Calu3 (cell line): ENCODE measurements around the gene CAPNS1. TPM values are rescaled to one million over a fixed set of nuclear protein-coding genes. Genes with fewer than 3 reads are reported as not detected.

Source experiments
- BruUV-seq: library from RNA; stranded (reverse); fragments of 400-500 nt; replicated peaks from 2 replicates; lab custom pipeline; 2021; lab: Mats Ljungman, UMichigan
- CTCF ChIA-PET: fragments of 300-600 bp; sonication (Branson Sonifier 250); formaldehyde crosslinking; loops from one replicate; lab custom pipeline; 2022; ENCODE audit warnings: antibody characterized with exemption; lab: Charles Lee
- DNase-seq: peaks from one replicate; pipeline ENCODE4 v3.0.0; 2022
- H3K27ac Mint-ChIP-seq: one replicate; pipeline ENCODE4 v1.8.0; 2022; ENCODE audit warnings: mixed read lengths; ENCODE audit not compliant: unreplicated experiment
- H3K27me3 Mint-ChIP-seq: one replicate; pipeline ENCODE4 v1.8.0; 2022; ENCODE audit warnings: mixed read lengths; ENCODE audit not compliant: unreplicated experiment
- H3K36me3 Mint-ChIP-seq: one replicate; pipeline ENCODE4 v1.8.0; 2022; ENCODE audit warnings: mild to moderate bottlenecking, moderate library complexity, mixed read lengths; ENCODE audit not compliant: insufficient read depth, unreplicated experiment
- H3K4me1 Mint-ChIP-seq: one replicate; pipeline ENCODE4 v1.8.0; 2022; ENCODE audit warnings: mild to moderate bottlenecking, low read depth, mixed read lengths; ENCODE audit not compliant: unreplicated experiment
- H3K4me3 Mint-ChIP-seq: one replicate; pipeline ENCODE4 v1.8.0; 2022; ENCODE audit warnings: mild to moderate bottlenecking, low read depth, moderate library complexity, mixed read lengths; ENCODE audit not compliant: unreplicated experiment
- H3K9me3 Mint-ChIP-seq: one replicate; pipeline ENCODE4 v1.8.0; 2022; ENCODE audit warnings: low read depth, mixed read lengths; ENCODE audit not compliant: unreplicated experiment
- CTCF ChIP-seq: fragments of 200-600 bp; IDR thresholded peaks from one replicate; pipeline ENCODE4 v1.8.0; 2022; ENCODE audit warnings: antibody characterized with exemption; ENCODE audit not compliant: unreplicated experiment
- intact Hi-C: fragments of 100-400 bp; cut with micrococcal nuclease; formaldehyde crosslinking; loops from one replicate; pipeline ENCODE4 v1.10.0; 2022; ENCODE audit not compliant: unreplicated experiment
- total RNA-seq: library from RNA; stranded (reverse); gene quantifications from 2 replicates; pipeline ENCODE4 v1.2.3, GENCODE V29; 2022

Gene CAPNS1
- total RNA-seq, 1 experiment from 2014 or later = 894 TPM

- CTCF ChIA-PET = no interaction called here
- no peak for TF ChIP-seq CTCF
- no TSS peak for BruUV-seq
- Mint-ChIP-seq H3K9me3 (no peaks in the 10 kb centered on the region), H3K27me3 (no peaks in the 10 kb centered on the region), H3K4me3 (no peak overlapping the region), H3K27ac (no peak overlapping the region), H3K36me3 (peaks cover 45% of the 10 kb centered on the region), H3K4me1 (no peaks in the 10 kb centered on the region)
- DNase-seq = no peak
- intact Hi-C loops = no loop called here
Observed at GRCh38 chr19:36093687-36094086, 46.2 kb upstream of the CAPNS1 start.

GRCh38 chr19:36097036-36097435 lies 42.8 kb upstream of the CAPNS1 start:
- BruUV-seq = no TSS peak
- H3K36me3 Mint-ChIP-seq = peaks cover 55% of the 10 kb centered on the region
- CTCF ChIA-PET = no interaction called here

DNA sequence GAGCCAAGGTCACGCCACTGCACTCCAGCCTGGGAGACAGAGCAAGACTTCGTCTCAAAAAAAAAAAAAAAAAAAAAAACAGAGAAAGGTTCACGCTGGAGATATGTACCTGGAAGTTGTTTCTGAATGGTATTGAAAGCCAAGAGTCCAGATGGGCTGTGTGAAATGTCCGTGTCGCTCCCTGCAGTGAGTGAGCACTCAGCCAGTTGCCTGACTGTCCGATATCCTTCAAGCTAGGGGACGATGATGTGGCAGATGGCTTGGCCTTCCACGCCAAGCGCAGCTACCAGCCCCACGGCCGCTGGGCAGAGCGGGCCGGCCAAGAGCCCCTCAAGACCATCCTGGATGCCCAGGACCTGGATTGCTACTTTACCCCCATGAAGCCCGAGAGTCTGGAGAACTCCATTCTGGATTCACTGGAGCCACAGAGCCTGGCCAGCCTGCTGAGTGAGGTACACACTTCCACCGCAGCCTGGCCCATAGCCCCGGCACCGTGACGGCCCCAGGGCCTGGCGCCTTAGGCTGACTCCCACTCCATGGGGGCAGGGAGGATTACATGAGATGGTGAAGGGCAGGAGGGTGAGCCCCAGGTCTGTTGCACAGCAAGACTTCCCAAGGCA lies 40.6 kb upstream of the CAPNS1 start:
- intact Hi-C loops = no loop called here
- Mint-ChIP-seq H3K4me3 (no peak overlapping the region), H3K9me3 (no peaks in the 10 kb centered on the region), H3K27ac (no peak overlapping the region), H3K27me3 (no peaks in the 10 kb centered on the region), H3K4me1 (no peaks in the 10 kb centered on the region), H3K36me3 (peaks cover 60% of the 10 kb centered on the region)
- CTCF ChIA-PET = no interaction called here
- DNase-seq = no peak
- BruUV-seq = no TSS peak
- no peak for TF ChIP-seq CTCF

More at GRCh38 chr19:36097036-36097435, 42.8 kb upstream of the CAPNS1 start:
- Mint-ChIP-seq H3K27ac (no peak overlapping the region), H3K4me1 (no peaks in the 10 kb centered on the region), H3K4me3 (no peak overlapping the region), H3K27me3 (no peaks in the 10 kb centered on the region), H3K9me3 (no peaks in the 10 kb centered on the region)
- TF ChIP-seq CTCF = no peak
- intact Hi-C loops = no loop called here
- DNase-seq = no peak

DNA sequence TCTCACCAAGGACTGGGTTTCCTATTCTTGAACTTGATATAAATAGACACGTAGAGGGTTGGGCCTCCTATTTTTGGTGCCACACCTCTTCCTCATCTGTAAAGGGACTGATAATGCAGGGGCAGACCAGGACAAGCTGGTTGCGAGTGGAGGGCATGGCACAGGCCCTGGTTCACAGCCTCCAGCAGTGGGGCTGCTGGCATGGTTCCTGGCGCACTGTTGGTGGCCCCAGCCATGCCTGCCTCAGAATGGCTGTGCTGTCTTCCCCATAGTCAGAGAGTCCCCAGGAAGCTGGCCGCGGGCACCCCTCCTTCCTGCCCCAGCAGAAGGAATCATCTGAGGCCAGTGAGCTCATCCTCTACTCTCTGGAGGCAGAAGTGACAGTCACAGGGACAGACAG lies 39.4 kb upstream of the CAPNS1 start:
- H3K4me3 Mint-ChIP-seq = no peak overlapping the region
- H3K9me3 Mint-ChIP-seq = no peaks in the 10 kb centered on the region
- DNase-seq = no peak
- no TSS peak for BruUV-seq
- no peak for TF ChIP-seq CTCF
- no peaks in the 10 kb centered on the region for H3K27me3 Mint-ChIP-seq
- H3K4me1 Mint-ChIP-seq = no peaks in the 10 kb centered on the region
- CTCF ChIA-PET = no interaction called here
- intact Hi-C loops = no loop called here
- H3K36me3 Mint-ChIP-seq = peaks cover 55% of the 10 kb centered on the region
- no peak overlapping the region for H3K27ac Mint-ChIP-seq
